Lower leg skin (tissue), 3 donors: Measurements from ENCODE around the gene THSD4.

Source experiments
- CTCF ChIP-seq, 3 donors: fragments of 450-650 bp; IDR thresholded peaks; one replicate each; pipeline ENCODE4 v1.5.1; 2016; ENCODE audit warnings: antibody characterized with exemption in 3 of 3, mild to moderate bottlenecking in 3 of 3, moderate library complexity in 2 of 3
- POLR2A ChIP-seq, 2 donors: fragments of 450-650 bp; IDR thresholded peaks; one replicate each; pipeline ENCODE4 v1.6.1; 2016 to 2017; ENCODE audit warnings: antibody characterized with exemption in 2 of 2, mild to moderate bottlenecking in 1 of 2, moderate library complexity in 1 of 2

DNA sequence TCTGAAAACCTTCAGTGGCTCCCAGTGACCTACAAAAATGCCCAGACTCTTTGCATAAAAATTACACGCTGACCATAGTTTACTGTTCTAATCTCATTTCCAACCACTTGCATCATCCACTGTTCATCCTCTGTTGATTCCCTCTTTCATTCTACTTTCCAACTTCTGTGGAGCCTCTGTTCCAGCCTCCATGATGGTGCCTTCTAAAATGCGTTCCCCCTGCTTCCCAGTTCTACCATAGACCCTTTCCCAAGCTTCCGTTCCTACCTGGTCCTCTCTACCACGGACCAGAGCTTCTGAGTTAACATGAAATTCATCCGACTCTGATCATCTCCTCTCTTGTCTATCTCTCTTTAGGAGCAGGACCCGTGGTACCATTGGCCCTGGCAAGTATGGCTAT is 127.0 kb downstream of the THSD4 start:
- TF ChIP-seq POLR2A (IDR thresholded peaks at IDR 0.05) (no peak), CTCF (IDR thresholded peaks at IDR 0.05) (no peak)
